ENCODE data around the gene ABLIM1. TPM values are rescaled to one million over a fixed set of nuclear protein-coding genes. Genes with fewer than 3 reads are reported as not detected.
A peak's percentile ranks its signal among the peaks of the same experiment; 100 is the strongest.

The ABLIM1 gene
- total RNA-seq, 1 donor from 2014 or later, result 30.2 TPM

GRCh38 chr10:114605155-114605797, 52.8 kb downstream of the ABLIM1 start:
- H3K4me3 ChIP-seq (ENCODE audit: low read depth, low read length), result no peak overlapping the region
- peak; percentile 92 for DNase-seq (ENCODE audit: low read depth)
- TF ChIP-seq CTCF (conservative IDR thresholded peaks at IDR 0.05; ENCODE audit: low read depth, low read length), result no peak

DNA sequence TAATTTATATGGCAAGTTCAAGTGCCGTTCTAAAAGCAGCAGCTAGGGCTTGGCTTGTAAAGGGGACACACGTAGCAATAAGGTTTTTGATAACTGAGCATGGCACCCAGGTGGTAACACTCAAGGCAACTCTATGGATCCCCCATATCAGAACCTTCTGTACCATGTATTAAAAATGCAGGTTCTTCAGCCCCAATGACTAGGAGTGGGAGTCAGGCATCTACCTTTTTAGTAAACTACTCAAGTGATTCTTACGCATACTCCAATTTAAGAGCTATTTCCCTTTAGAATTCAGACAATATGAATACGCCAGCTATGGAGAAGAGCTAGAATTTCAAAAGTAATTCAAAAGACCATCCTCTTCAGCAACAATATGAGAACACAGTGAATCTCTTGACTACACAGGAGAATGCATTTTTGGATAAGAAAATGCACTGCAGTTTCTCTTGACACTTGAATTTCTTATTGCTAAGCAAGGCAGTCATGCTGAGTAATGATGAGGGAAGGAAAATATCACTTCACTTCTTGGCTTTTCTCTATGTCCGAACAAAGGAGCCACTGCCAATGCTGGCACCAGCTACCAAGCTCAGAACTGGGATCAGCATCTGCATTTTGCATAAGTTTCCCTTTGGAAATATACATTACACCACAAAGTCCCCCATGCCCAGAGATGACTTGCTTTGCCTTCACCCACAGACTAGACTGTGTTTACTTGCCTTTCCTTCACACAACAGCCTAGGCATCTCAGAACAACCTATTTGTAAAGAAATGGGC, 53.5 kb downstream of the ABLIM1 start:
- H3K4me3 ChIP-seq (ENCODE audit: low read depth, low read length), result no peak overlapping the region
- DNase-seq (ENCODE audit: low read depth), result no peak
- no peak for TF ChIP-seq CTCF (conservative IDR thresholded peaks at IDR 0.05; ENCODE audit: low read depth, low read length)

GRCh38 chr10:114603948-114604347, 54.1 kb downstream of the ABLIM1 start:
- no peak for TF ChIP-seq CTCF (conservative IDR thresholded peaks at IDR 0.05; ENCODE audit: low read depth, low read length)
- no peak for DNase-seq (ENCODE audit: low read depth)
- H3K4me3 ChIP-seq (ENCODE audit: low read depth, low read length), result no peak overlapping the region

- no peak overlapping the region for H3K4me3 ChIP-seq (ENCODE audit: low read depth, low read length)
- TF ChIP-seq CTCF (conservative IDR thresholded peaks at IDR 0.05; ENCODE audit: low read depth, low read length), result no peak
- DNase-seq (ENCODE audit: low read depth), result no peak
Observed at GRCh38 chr10:114603303-114603702, 54.8 kb downstream of the ABLIM1 start.

DNA sequence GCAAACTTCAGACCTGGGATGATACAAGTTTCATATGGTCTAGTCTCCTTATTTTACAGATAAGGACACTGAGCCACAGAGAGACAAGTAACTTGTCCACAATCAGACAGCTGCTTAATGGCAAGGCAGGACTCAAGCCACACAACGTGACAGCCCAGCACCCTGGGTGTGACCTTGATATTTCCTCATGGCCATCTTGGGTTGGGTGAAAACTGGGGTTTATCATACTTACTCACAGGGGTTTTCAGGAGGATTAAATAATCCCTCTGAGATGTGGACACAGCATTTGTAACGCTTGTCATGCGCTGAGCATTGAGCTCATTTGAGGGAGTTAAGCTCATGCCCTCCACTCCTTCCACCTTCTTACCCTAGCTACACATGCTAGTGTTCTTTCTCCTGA, 58.0 kb downstream of the ABLIM1 start:
- TF ChIP-seq CTCF (conservative IDR thresholded peaks at IDR 0.05; ENCODE audit: low read depth, low read length), result no peak
- DNase-seq (ENCODE audit: low read depth), result no peak
- no peak overlapping the region for H3K4me3 ChIP-seq (ENCODE audit: low read depth, low read length)

GRCh38 chr10:114596793-114597192, 61.3 kb downstream of the ABLIM1 start:
- TF ChIP-seq CTCF (conservative IDR thresholded peaks at IDR 0.05; ENCODE audit: low read depth, low read length), result no peak
- no peak for DNase-seq (ENCODE audit: low read depth)
- no peak overlapping the region for H3K4me3 ChIP-seq (ENCODE audit: low read depth, low read length)
